ENCODE data around the gene IDH3G.

DNA sequence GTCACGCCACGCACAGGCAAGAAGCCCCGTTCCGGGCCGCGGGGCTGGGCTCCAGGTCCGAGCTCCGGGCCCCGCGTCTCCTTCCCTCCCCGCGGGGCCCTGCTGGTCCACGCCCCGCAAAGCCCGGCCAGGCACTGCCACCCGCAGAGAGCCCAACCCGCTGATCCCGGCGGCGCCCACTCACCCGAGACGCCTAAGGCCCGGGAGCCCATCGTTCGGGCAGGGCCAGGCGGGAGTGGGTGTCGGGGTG is 35.3 kb upstream of the IDH3G start:
- TF ChIP-seq, protein P1, sequence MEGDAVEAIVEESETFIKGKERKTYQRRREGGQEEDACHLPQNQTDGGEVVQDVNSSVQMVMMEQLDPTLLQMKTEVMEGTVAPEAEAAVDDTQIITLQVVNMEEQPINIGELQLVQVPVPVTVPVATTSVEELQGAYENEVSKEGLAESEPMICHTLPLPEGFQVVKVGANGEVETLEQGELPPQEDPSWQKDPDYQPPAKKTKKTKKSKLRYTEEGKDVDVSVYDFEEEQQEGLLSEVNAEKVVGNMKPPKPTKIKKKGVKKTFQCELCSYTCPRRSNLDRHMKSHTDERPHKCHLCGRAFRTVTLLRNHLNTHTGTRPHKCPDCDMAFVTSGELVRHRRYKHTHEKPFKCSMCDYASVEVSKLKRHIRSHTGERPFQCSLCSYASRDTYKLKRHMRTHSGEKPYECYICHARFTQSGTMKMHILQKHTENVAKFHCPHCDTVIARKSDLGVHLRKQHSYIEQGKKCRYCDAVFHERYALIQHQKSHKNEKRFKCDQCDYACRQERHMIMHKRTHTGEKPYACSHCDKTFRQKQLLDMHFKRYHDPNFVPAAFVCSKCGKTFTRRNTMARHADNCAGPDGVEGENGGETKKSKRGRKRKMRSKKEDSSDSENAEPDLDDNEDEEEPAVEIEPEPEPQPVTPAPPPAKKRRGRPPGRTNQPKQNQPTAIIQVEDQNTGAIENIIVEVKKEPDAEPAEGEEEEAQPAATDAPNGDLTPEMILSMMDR (IDR thresholded peaks at IDR 0.05; ENCODE audit: low read depth, low read length, missing input control): no peak
- no peak for TF ChIP-seq EGR1 (IDR thresholded peaks at IDR 0.05; ENCODE audit: low read depth in 2 of 2)
